Ovary (tissue), 9 donors: Measurements from ENCODE around the gene ANKFN1. TPM values are rescaled to one million over a fixed set of nuclear protein-coding genes. Genes with fewer than 3 reads are reported as not detected.

Experiments used
- DNase-seq, 5 donors: peaks; one replicate each; pipeline ENCODE4 v3.0.0-alpha.2; 2019 to 2020
- H3K27ac ChIP-seq, 2 donors: fragments of 200-600 bp; one replicate each; pipeline versions ENCODE4 v1.5.1 to v1.8.0; 2019 to 2022
- H3K27me3 ChIP-seq: fragments of 200-600 bp; one replicate; pipeline ENCODE4 v1.8.0; 2022
- H3K36me3 ChIP-seq: fragments of 200-600 bp; sonication (generic); one replicate; pipeline ENCODE4 v1.5.1; 2019
- H3K4me1 ChIP-seq: one replicate; pipeline ENCODE4 v1.8.1; 2013; ENCODE audit warnings: mild to moderate bottlenecking, moderate library complexity; ENCODE audit not compliant: insufficient read depth
- H3K4me3 ChIP-seq: fragments of 200-600 bp; sonication (generic); one replicate; pipeline ENCODE4 v1.5.1; 2017
- H3K9me3 ChIP-seq, 2 donors: fragments of 200-600 bp in 1 of 2; sonication (generic) in 1 of 2; one replicate each; pipeline versions ENCODE4 v1.5.1 to v1.8.1; 2013 to 2019; ENCODE audit warnings: mild to moderate bottlenecking in 1 of 2, moderate library complexity in 1 of 2
- EP300 ChIP-seq: sonication (generic); formaldehyde crosslinking; IDR thresholded peaks from one replicate; pipeline ENCODE4 v1.6.1; 2017; ENCODE audit warnings: antibody characterized with exemption
- POLR2A ChIP-seq: fragments of 450-650 bp; IDR thresholded peaks from one replicate; pipeline ENCODE4 v1.6.1; 2017; ENCODE audit warnings: antibody characterized with exemption, mild to moderate bottlenecking, moderate library complexity
- WGBS, 3 donors: extraction: QIAGEN DNeasy Blood & Tissue Kit in 1 of 3; methylation state at CpG; one replicate each; pipeline versions ENCODE4 v1.1.5 to v1.1.7; 2013 to 2017; 5-methylcytosine and 5-hydroxymethylcytosine counted together
- intact Hi-C, 4 donors: fragments of 100-400 bp; cut with DNase I; formaldehyde crosslinking; loops; one replicate each; pipeline versions ENCODE4 v1.11.0 to v1.15.1; 2022 to 2023
- polyA plus RNA-seq, 2 donors: library from polyadenylated mRNA; stranded (reverse); fragments of 200-250 nt in 1 of 2; fragments of 350-450 nt in 1 of 2; fragmentation: Illumina TruSeq in 1 of 2; extraction: RNeasy Lipid Tissue Mini Kit (QIAGEN cat#74804) in 1 of 2; gene quantifications; one replicate each; pipeline ENCODE4 v1.2.3, GENCODE V29; 2013 to 2014
- total RNA-seq, 7 donors: library from RNA; depleted of rRNA in 2 of 7; stranded (reverse); fragments of >200 nt in 2 of 7; fragmentation: NEBNext Ultra II Directional in 3 of 7; extraction: Animal tissue kit (Norgen Biotek cat#: 25700) in 3 of 7; gene quantifications; one replicate each; pipeline versions ENCODE4 v1.1.0 to v1.2.4, GENCODE V29; 2016 to 2023
- TF ChIP-seq, protein P1 (sequence below), 3 donors: fragments of 450-650 bp in 2 of 3; fragments of 200-600 bp in 1 of 3; IDR thresholded peaks; one replicate each; pipeline versions ENCODE4 v1.5.1 to v1.8.0; 2016 to 2022; ENCODE audit warnings: antibody characterized with exemption in 3 of 3, mild to moderate bottlenecking in 1 of 3
- donor health status: DM: no; HTN: no; CAD: no; lungs with moderate emphysema.
- donor health status: DM: no; HTN: no; CAD: no.
- donor health status: Bipolar disorder and iron deficiency.
- donor health status: DM: yes; HTN: yes; CAD: no.
- donor health status: DM: no; HTN: no; CAD: no.
- donor health status: DM: yes; HTN: yes; CAD: no.

ANKFN1 gene
- total and polyA plus RNA-seq, 9 donors, result 0.02 to 4.4 (median 0.54) TPM; not detected in 3

DNA sequence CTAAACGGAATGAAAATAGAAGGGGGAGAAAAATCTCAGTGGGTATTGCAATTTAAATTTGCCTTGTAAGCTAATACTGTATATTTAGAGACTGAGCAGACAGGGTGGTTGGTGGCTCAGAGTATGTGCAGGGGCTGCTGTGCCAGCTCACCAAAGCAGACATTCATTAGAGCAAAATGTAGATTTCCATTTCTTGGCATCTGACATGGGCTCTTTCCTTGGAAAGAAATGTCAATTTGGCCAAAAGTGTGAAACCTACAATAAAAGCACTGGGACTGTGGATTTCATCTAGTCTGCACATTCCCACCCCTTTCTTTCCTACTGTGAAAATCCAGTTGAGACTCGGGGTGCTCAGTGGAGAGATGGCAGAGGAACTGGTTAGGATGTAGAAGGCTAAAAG is 295.1 kb downstream of the ANKFN1 start:
- H3K27me3 ChIP-seq, result no peaks in the 10 kb centered on the region
- no peak overlapping the region for H3K27ac ChIP-seq
- WGBS, 3 donors, result 54 to 62% (median 61%) methylated on average over 2 of the region's 2 CpGs
- intact Hi-C loops, result no loop called here
- no peaks in the 10 kb centered on the region for H3K36me3 ChIP-seq
- no peak overlapping the region for H3K4me3 ChIP-seq
- TF ChIP-seq EP300 (no peak), POLR2A (no peak)
- H3K9me3 ChIP-seq, result no peaks in the 10 kb centered on the region
- H3K4me1 ChIP-seq, result no peaks in the 10 kb centered on the region
- DNase-seq, result no peak

DNA sequence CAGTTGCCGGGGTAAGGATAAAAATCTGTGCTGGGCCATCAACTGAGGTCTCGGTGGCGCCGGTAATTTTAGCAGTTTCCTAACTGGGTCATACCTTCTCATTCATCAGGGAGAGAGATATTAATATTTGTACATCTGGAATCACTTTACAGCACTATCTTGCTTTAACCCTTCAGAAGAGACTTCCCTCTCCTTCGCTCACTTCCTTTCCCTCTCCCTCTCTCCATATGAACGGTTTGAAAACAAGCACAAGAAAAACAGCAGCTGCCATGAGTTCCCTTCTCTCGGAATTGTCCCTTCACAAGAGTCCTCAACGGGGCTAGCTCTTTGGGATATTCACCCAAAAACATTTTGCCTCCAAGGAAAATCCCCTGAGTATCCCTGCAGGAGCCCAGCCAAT is 295.9 kb downstream of the ANKFN1 start:
- H3K4me1 ChIP-seq, result no peaks in the 10 kb centered on the region
- TF ChIP-seq, protein P1, sequence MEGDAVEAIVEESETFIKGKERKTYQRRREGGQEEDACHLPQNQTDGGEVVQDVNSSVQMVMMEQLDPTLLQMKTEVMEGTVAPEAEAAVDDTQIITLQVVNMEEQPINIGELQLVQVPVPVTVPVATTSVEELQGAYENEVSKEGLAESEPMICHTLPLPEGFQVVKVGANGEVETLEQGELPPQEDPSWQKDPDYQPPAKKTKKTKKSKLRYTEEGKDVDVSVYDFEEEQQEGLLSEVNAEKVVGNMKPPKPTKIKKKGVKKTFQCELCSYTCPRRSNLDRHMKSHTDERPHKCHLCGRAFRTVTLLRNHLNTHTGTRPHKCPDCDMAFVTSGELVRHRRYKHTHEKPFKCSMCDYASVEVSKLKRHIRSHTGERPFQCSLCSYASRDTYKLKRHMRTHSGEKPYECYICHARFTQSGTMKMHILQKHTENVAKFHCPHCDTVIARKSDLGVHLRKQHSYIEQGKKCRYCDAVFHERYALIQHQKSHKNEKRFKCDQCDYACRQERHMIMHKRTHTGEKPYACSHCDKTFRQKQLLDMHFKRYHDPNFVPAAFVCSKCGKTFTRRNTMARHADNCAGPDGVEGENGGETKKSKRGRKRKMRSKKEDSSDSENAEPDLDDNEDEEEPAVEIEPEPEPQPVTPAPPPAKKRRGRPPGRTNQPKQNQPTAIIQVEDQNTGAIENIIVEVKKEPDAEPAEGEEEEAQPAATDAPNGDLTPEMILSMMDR (IDR thresholded peaks at IDR 0.05), result no peak
- TF ChIP-seq EP300, result no peak
- TF ChIP-seq POLR2A, result no peak
- 34 to 47% (median 37%) methylated on average over 8 of the region's 8 CpGs for WGBS, 3 donors
- H3K9me3 ChIP-seq, result no peaks in the 10 kb centered on the region
- H3K27me3 ChIP-seq, result no peaks in the 10 kb centered on the region
- H3K27ac ChIP-seq, result no peak overlapping the region
- no peak for DNase-seq
- intact Hi-C loops, result no loop called here
- H3K36me3 ChIP-seq, result no peaks in the 10 kb centered on the region
- H3K4me3 ChIP-seq, result no peak overlapping the region

DNA sequence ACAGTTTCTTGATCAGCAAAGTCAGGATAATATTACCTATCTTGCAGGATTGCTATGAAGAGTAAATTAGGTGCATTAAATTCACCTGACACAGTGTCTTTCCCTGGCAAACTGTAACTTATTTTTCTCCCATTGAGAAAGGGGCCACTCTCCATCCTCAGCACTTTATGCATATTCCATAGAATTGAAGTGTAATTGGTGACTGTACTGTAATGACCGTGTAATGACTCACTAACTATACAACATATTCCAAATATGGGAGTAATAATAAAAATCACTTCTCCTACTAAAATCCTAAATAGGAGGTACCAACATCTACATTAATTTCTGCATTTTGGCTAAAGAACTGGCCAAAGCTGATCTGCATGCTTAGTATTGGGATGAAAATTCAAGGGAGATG is 298.4 kb downstream of the ANKFN1 start:
- no peak for DNase-seq
- no peaks in the 10 kb centered on the region for H3K36me3 ChIP-seq
- H3K27me3 ChIP-seq, result no peaks in the 10 kb centered on the region
- no peak overlapping the region for H3K4me3 ChIP-seq
- WGBS, 3 donors, result 76 to 91% (median 85%) methylated on average over 1 of the region's 1 CpG
- TF ChIP-seq POLR2A, result no peak
- TF ChIP-seq EP300, result no peak
- TF ChIP-seq, protein P1 (IDR thresholded peaks at IDR 0.05), result no peak
- no peaks in the 10 kb centered on the region for H3K4me1 ChIP-seq
- intact Hi-C loops, result no loop called here
- no peaks in the 10 kb centered on the region for H3K9me3 ChIP-seq
- H3K27ac ChIP-seq, result no peak overlapping the region

DNA sequence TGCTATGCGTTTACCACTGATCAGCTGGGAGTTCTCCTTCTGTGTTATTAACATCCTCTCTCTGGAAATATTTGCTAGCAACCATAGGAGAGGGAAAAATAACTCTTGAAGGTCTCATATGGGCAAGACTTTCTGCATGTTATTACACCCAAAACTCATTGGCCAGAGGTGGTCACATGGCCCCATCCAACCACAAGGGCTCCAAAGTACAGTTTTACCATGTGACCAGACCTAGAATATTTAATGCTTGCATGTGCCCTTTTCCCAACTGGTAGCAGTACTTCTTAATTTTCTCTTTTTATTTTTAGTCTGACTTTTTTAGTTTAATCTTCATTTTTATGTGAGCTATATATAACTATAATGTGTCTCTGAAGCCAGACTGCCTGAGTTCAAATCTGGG is 299.2 kb downstream of the ANKFN1 start:
- H3K27me3 ChIP-seq, result no peaks in the 10 kb centered on the region
- DNase-seq, result no peak
- no peak overlapping the region for H3K4me3 ChIP-seq
- no peak overlapping the region for H3K27ac ChIP-seq
- TF ChIP-seq, protein P1 (IDR thresholded peaks at IDR 0.05), result no peak
- TF ChIP-seq EP300 (no peak), POLR2A (no peak)
- intact Hi-C loops, result no loop called here
- WGBS, 3 donors, result 33 to 83% (median 53%) methylated on average over 1 of the region's 1 CpG
- H3K4me1 ChIP-seq, result no peaks in the 10 kb centered on the region
- H3K36me3 ChIP-seq, result no peaks in the 10 kb centered on the region
- H3K9me3 ChIP-seq, result no peaks in the 10 kb centered on the region

DNA sequence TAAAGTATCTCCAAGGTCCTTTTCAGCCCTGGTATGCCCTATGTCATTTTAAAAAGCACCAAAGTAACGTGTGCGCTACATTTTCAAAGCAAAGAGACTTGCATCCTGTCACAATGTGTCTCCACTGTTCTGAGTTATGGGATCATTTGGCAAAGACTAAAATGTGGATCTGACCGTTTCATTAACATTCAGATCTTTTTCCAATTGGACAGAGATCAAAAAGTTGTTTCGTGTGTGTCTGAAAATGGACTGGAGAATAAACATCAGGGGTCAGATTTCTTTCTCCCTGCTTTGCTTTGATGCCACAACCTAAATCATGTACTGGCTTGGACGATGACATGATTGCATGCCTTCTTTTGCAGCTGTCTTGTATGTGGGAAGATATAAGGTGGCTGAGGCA is 304.2 kb downstream of the ANKFN1 start:
- intact Hi-C loops, result no loop called here
- Histone ChIP-seq H3K27ac (no peak overlapping the region), H3K9me3 (no peaks in the 10 kb centered on the region), H3K4me1 (no peaks in the 10 kb centered on the region), H3K27me3 (no peaks in the 10 kb centered on the region), H3K4me3 (no peak overlapping the region), H3K36me3 (no peaks in the 10 kb centered on the region)
- 3 to 5% (median 3%) methylated on average over 5 of the region's 5 CpGs for WGBS, 3 donors
- DNase-seq, result no peak
- TF ChIP-seq POLR2A (no peak), EP300 (no peak)
- TF ChIP-seq, protein P1 (IDR thresholded peaks at IDR 0.05), result no peak
